ENCODE data around the gene XG. TPM values are rescaled to one million over a fixed set of nuclear protein-coding genes. Genes with fewer than 3 reads are reported as not detected.
"Not testable (repeated sequence)": the region's sequence is repeated elsewhere in the genome, so short reads cannot be mapped to it uniquely, and the experiment has no call there.

Gene XG
- total and polyA plus RNA-seq, 2 of the 4 experiments (the other 2 are of a cell fraction): under 0.01 TPM; not detected in 1

GRCh38 chrX:2727264-2727663, 24.6 kb upstream of the XG start:
- H4K5ac ChIP-seq (ENCODE audit: low read depth, low read length); H3K14ac ChIP-seq (replicated peaks; ENCODE audit: low read depth, low read length); H3K18ac ChIP-seq (ENCODE audit: low read depth, low read length); H2BK20ac ChIP-seq (ENCODE audit: low read depth, low read length); H3K9ac ChIP-seq (ENCODE audit: low read depth, low read length); H3K4me3 ChIP-seq (ENCODE audit: insufficient read depth, low read depth, low read length); in situ Hi-C loops (cut with MboI; ENCODE audit: low sequenced_read_pairs); H3K4ac ChIP-seq (ENCODE audit: low read depth, low read length); DNase-seq; H2AFZ ChIP-seq (replicated peaks; ENCODE audit: low read length, poor library complexity); H2BK5ac ChIP-seq (ENCODE audit: low read depth, low read length, poor library complexity, severe bottlenecking); H2BK120ac ChIP-seq (ENCODE audit: low read depth, low read length); H3K9me3 ChIP-seq (ENCODE audit: control insufficient read depth, insufficient read depth, low read length); ATAC-seq (ENCODE audit: low read depth); H3K79me1 ChIP-seq (ENCODE audit: low read depth in 1 of 2, low read length in 2 of 2); H4K91ac ChIP-seq (ENCODE audit: insufficient read depth, low read depth, low read length); dilution Hi-C loops (cut with HindIII; ENCODE audit: low sequenced_read_pairs, unreplicated experiment); H3K23ac ChIP-seq (ENCODE audit: low read depth, low read length); intact Hi-C loops (cut with micrococcal nuclease); H3K27ac ChIP-seq (ENCODE audit: insufficient read depth, low read length); H3K9me1 ChIP-seq (ENCODE audit: insufficient read depth, low read length); H4K8ac ChIP-seq (ENCODE audit: low read depth in 2 of 2, low read length in 2 of 2); H2BK15ac ChIP-seq (ENCODE audit: low read depth, low read length); H4K20me1 ChIP-seq (ENCODE audit: insufficient read depth, low read length); BruUV-seq (replicated peaks); H3K4me2 ChIP-seq (ENCODE audit: low read depth, low read length); CTCF ChIA-PET; H2AK9ac ChIP-seq (replicated peaks; ENCODE audit: low read depth, low read length, poor library complexity); H2AK5ac ChIP-seq (ENCODE audit: low read depth, low read length); H3K4me1 ChIP-seq (ENCODE audit: control insufficient read depth, insufficient read depth, low read length); POLR2A ChIA-PET (ENCODE audit: unreplicated experiment); H3K56ac ChIP-seq (ENCODE audit: extremely low read depth, insufficient read depth, low read length); H3K27me3 ChIP-seq (ENCODE audit: control insufficient read depth, insufficient read depth, low read length): not testable (repeated sequence)
- WGBS, 2 experiments (ENCODE audit: extremely low coverage in 2 of 2, insufficient read length in 1 of 2): no CpG with 5 or more reads among the region's 11 CpGs
- H3K36me3 ChIP-seq (ENCODE audit: control insufficient read depth, insufficient read depth, low read length): peaks cover 55% of the 10 kb centered on the region

All from IMR-90 (cell line).